SU-DHL-6 (cell line): ENCODE measurements around the gene TARDBP.

ENCODE experiments used
- H2AFZ ChIP-seq: fragments of 200-600 bp; sonication (generic); 2 replicates; pipeline ENCODE4 v1.6.1; 2014; ENCODE audit warnings: low read depth, mild to moderate bottlenecking, moderate library complexity, mixed read lengths, antibody characterized with exemption, low read length; ENCODE audit not compliant: severe bottlenecking
- H3F3A ChIP-seq: fragments of 200-600 bp; shearing (Covaris generic); 2 replicates; pipeline ENCODE4 v1.6.0; 2016; ENCODE audit warnings: antibody characterized with exemption, mild to moderate bottlenecking; ENCODE audit not compliant: insufficient read depth
- H3K27ac ChIP-seq: fragments of 200-600 bp; sonication (generic); 2 replicates; pipeline ENCODE4 v1.5.1; 2016; ENCODE audit warnings: low read depth, mild to moderate bottlenecking, low read length, moderate library complexity, mixed read lengths
- H3K27me3 ChIP-seq: fragments of 200-600 bp; sonication (generic), shearing (Covaris generic); 2 replicates; pipeline ENCODE4 v1.6.0; 2014; ENCODE audit warnings: mild to moderate bottlenecking, low read length
- H3K36me3 ChIP-seq: fragments of 200-600 bp; sonication (generic); 2 replicates; pipeline ENCODE4 v1.6.1; 2014; ENCODE audit warnings: mild to moderate bottlenecking, low read length, mixed read lengths
- H3K4me2 ChIP-seq: fragments of 300-600, 200-600 bp; shearing (Covaris generic), sonication (generic); 2 replicates; pipeline ENCODE4 v1.6.0; 2014; ENCODE audit warnings: low read length, low read depth, mild to moderate bottlenecking; ENCODE audit not compliant: poor library complexity, severe bottlenecking
- H3K4me3 ChIP-seq: fragments of 200-600 bp; sonication (generic); 2 replicates; pipeline ENCODE4 v1.5.1; 2014; ENCODE audit warnings: antibody characterized with exemption, low read length, mild to moderate bottlenecking, mixed read lengths; ENCODE audit not compliant: insufficient read depth, poor library complexity, severe bottlenecking
- H3K79me2 ChIP-seq: fragments of 200-600 bp; sonication (generic); 2 replicates; pipeline ENCODE4 v1.6.1; 2014; ENCODE audit warnings: mild to moderate bottlenecking, low read length, moderate library complexity; ENCODE audit not compliant: insufficient read depth
- H3K9ac ChIP-seq: fragments of 200-600 bp; sonication (generic); 2 replicates; pipeline ENCODE4 v1.7.0; 2014; ENCODE audit warnings: mild to moderate bottlenecking, low read length
- H3K9me2 ChIP-seq: fragments of 200-600 bp; sonication (generic); replicated peaks from 2 replicates; pipeline ENCODE4 v1.6.1; 2014; ENCODE audit warnings: low read length; ENCODE audit not compliant: insufficient read depth
- H3K9me3 ChIP-seq: fragments of 200-600 bp; sonication (generic); 2 replicates; pipeline ENCODE4 v1.6.1; 2014; ENCODE audit warnings: low read length, mixed read lengths; ENCODE audit not compliant: insufficient read depth
- H4K20me1 ChIP-seq: fragments of 200-600 bp; sonication (generic); 2 replicates; pipeline ENCODE4 v1.6.1; 2014; ENCODE audit warnings: low read depth, mild to moderate bottlenecking, antibody characterized with exemption, low read length, moderate library complexity, mixed read lengths
- EZH2phosphoT487 ChIP-seq: fragments of 200-600 bp; sonication (generic), shearing (Covaris generic); conservative IDR thresholded peaks from 2 replicates; pipeline ENCODE4 v1.6.1; 2018; ENCODE audit warnings: mild to moderate bottlenecking, antibody characterized with exemption, low read length, moderate library complexity, mixed read lengths
- TF ChIP-seq, protein P1 (sequence below): fragments of 200-600 bp; sonication (generic); IDR thresholded peaks from one replicate; pipeline ENCODE4 v1.5.1; 2017; ENCODE audit warnings: antibody characterized with exemption, mild to moderate bottlenecking, low read length, moderate library complexity; ENCODE audit not compliant: insufficient read depth, poor library complexity, severe bottlenecking

TARDBP gene

DNA sequence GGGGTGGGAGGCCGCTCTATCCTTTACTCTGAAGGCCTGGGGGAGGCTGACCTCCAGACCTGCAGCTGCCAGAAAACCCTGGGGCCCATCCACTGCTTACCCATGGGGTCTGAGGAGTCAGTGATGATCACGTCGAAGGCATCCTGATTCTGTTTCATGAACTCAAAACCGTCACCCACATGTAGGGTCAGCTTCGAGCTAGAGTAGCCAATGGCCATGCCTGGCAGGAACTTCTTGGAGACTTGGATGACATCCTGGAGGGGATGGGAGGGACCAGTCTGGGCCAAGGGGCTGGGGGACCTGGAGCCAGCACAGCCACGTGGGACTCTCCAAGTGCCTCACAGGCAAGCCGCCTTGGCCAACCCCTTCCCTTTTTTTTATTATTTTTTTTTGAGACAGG lies 44.0 kb downstream of the TARDBP start:
- Histone ChIP-seq H3K4me3 (no peak overlapping the region), H3K9ac (no peak overlapping the region), H3K27me3 (no peaks in the 10 kb centered on the region), H3K36me3 (0 out of 2 replicates have a peak, but pooled peaks cover 4% of the 10 kb centered on the region), H2AFZ (no peak overlapping the region), H4K20me1 (no peaks in the 10 kb centered on the region), H3F3A (peaks cover 10% of the 10 kb centered on the region), H3K9me3 (no peaks in the 10 kb centered on the region), H3K9me2 (no peaks in the 10 kb centered on the region), H3K4me2 (no peak overlapping the region), H3K27ac (no peak overlapping the region), H3K79me2 (peaks cover 27% of the 10 kb centered on the region)
- TF ChIP-seq, protein P1, sequence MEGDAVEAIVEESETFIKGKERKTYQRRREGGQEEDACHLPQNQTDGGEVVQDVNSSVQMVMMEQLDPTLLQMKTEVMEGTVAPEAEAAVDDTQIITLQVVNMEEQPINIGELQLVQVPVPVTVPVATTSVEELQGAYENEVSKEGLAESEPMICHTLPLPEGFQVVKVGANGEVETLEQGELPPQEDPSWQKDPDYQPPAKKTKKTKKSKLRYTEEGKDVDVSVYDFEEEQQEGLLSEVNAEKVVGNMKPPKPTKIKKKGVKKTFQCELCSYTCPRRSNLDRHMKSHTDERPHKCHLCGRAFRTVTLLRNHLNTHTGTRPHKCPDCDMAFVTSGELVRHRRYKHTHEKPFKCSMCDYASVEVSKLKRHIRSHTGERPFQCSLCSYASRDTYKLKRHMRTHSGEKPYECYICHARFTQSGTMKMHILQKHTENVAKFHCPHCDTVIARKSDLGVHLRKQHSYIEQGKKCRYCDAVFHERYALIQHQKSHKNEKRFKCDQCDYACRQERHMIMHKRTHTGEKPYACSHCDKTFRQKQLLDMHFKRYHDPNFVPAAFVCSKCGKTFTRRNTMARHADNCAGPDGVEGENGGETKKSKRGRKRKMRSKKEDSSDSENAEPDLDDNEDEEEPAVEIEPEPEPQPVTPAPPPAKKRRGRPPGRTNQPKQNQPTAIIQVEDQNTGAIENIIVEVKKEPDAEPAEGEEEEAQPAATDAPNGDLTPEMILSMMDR: no peak
- TF ChIP-seq EZH2phosphoT487: no peak

- H3K79me2 ChIP-seq: peaks cover 27% of the 10 kb centered on the region
- H3K27me3 ChIP-seq: no peaks in the 10 kb centered on the region
- H4K20me1 ChIP-seq: no peaks in the 10 kb centered on the region
- H3K9me3 ChIP-seq: no peaks in the 10 kb centered on the region
- 0 out of 2 replicates have a peak, but pooled peaks cover 4% of the 10 kb centered on the region for H3K36me3 ChIP-seq
- no peak overlapping the region for H3K4me2 ChIP-seq
- no peaks in the 10 kb centered on the region for H3K9me2 ChIP-seq
- TF ChIP-seq, protein P1: no peak
- TF ChIP-seq EZH2phosphoT487: no peak
- peaks cover 10% of the 10 kb centered on the region for H3F3A ChIP-seq
- H3K4me3 ChIP-seq: no peak overlapping the region
- H2AFZ ChIP-seq: no peak overlapping the region
- no peak overlapping the region for H3K9ac ChIP-seq
- H3K27ac ChIP-seq: no peak overlapping the region
These were observed 45.0 kb downstream of the TARDBP start for GRCh38 chr1:11057477-11057876.

DNA sequence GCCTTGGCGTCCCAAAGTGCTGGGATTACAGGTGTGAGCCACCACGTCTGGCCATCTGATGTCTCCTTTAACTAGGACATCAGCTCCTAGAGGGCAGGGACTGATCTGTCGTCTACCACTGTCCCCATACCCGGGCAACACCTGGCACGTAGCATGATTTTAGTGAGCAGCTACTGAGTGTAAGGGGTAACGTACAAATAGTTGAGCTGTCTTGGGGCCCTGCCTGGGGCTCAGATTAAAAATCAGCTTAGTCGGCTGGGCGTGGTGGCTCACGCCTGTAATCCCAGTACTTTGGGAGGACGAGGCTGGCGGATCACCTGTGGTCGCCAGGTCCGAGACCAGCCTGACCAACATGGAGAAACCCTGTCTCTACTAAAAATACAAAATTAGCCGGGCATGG lies 45.6 kb downstream of the TARDBP start:
- peaks cover 27% of the 10 kb centered on the region for H3K79me2 ChIP-seq

More for the DNA sequence above, 45.6 kb downstream of the TARDBP start:
- H3K27ac ChIP-seq: no peak overlapping the region
- H3K27me3 ChIP-seq: no peaks in the 10 kb centered on the region
- no peaks in the 10 kb centered on the region for H3K9me3 ChIP-seq
- no peaks in the 10 kb centered on the region for H3K9me2 ChIP-seq
- H3K9ac ChIP-seq: no peak overlapping the region
- H3K36me3 ChIP-seq: 0 out of 2 replicates have a peak, but pooled peaks cover 4% of the 10 kb centered on the region
- H2AFZ ChIP-seq: no peak overlapping the region
- no peak for TF ChIP-seq EZH2phosphoT487
- TF ChIP-seq, protein P1: no peak
- H3K4me3 ChIP-seq: no peak overlapping the region
- no peaks in the 10 kb centered on the region for H4K20me1 ChIP-seq
- H3F3A ChIP-seq: peaks cover 14% of the 10 kb centered on the region
- H3K4me2 ChIP-seq: no peak overlapping the region
